Gastrocnemius medialis (tissue), 4 donors: ENCODE results near the gene RAD51B. TPM values are rescaled to one million over a fixed set of nuclear protein-coding genes. Genes with fewer than 3 reads are reported as not detected.

Experiments used
- ATAC-seq, 2 donors: fragments of 150-250 bp; one replicate each; pipeline ENCODE4 v1.9.1; 2016
- DNase-seq, 2 donors: peaks; one replicate each; pipeline ENCODE4 v3.0.0-alpha.2; 2019
- H3K27ac ChIP-seq, 4 donors: fragments of 200-600 bp; sonication (generic); 1 replicate in 1 of 4; 2 replicates in 3 of 4; pipeline ENCODE4 v1.5.1; 2016 to 2018; ENCODE audit warnings: mild to moderate bottlenecking in 2 of 4, moderate library complexity in 1 of 4
- H3K27me3 ChIP-seq, 3 donors: fragments of 200-600 bp; sonication (generic) in 2 of 3; 1 replicate in 1 of 3; 2 replicates in 2 of 3; pipeline versions ENCODE4 v1.5.1 to v1.6.0; 2016 to 2019; ENCODE audit warnings: mild to moderate bottlenecking in 1 of 3, moderate library complexity in 1 of 3
- H3K36me3 ChIP-seq, 2 donors: fragments of 200-600 bp; sonication (generic) in 1 of 2; one replicate each; pipeline ENCODE4 v1.5.1; 2017 to 2018
- H3K4me1 ChIP-seq, 2 donors: fragments of 200-600 bp; sonication (generic) in 1 of 2; one replicate each; pipeline ENCODE4 v1.5.1; 2016 to 2017; ENCODE audit warnings: mild to moderate bottlenecking in 2 of 2
- H3K4me3 ChIP-seq, 4 donors: fragments of 200-600 bp; sonication (generic) in 3 of 4; 1 replicate in 1 of 4; 2 replicates in 3 of 4; pipeline ENCODE4 v1.5.1; 2016 to 2019; ENCODE audit warnings: mild to moderate bottlenecking in 2 of 4
- H3K9me3 ChIP-seq, 3 donors: fragments of 200-600 bp; sonication (generic) in 2 of 3; 1 replicate in 1 of 3; 2 replicates in 2 of 3; pipeline ENCODE4 v1.5.1; 2016 to 2019
- CTCF ChIP-seq, 5 experiments: fragments of 450-650 bp in 3 of 5; fragments of 200-600 bp in 2 of 5; sonication (generic) in 2 of 5; IDR thresholded peaks in 4 of 5; conservative IDR thresholded peaks in 1 of 5; 1 replicate in 4 of 5; 2 replicates in 1 of 5; pipeline ENCODE4 v1.5.1; 2016 to 2019; ENCODE audit warnings: antibody characterized with exemption in 5 of 5, mild to moderate bottlenecking in 3 of 5, moderate library complexity in 3 of 5
- POLR2A ChIP-seq, 2 donors: fragments of 450-650 bp; IDR thresholded peaks; one replicate each; pipeline ENCODE4 v1.6.1; 2017; ENCODE audit warnings: antibody characterized with exemption in 2 of 2, mild to moderate bottlenecking in 2 of 2, moderate library complexity in 2 of 2
- in situ Hi-C, 4 donors: fragments of 200-750 bp; cut with MboI; loops; one replicate each; pipeline versions ENCODE4 v1.15.0 to v1.8.0; 2017; ENCODE audit warnings: low sequenced_read_pairs in 4 of 4
- intact Hi-C: fragments of 100-400 bp; cut with DNase I; formaldehyde crosslinking; loops from one replicate; pipeline ENCODE4 v1.15.1; 2023; ENCODE audit warnings: low total_unique reads
- total RNA-seq, 4 donors: library from RNA; depleted of rRNA; stranded (reverse); fragments of >200 nt; gene quantifications; one replicate each; pipeline versions ENCODE4 v1.1.0 to v1.2.3, GENCODE V29; 2016

The RAD51B gene
- total RNA-seq, 4 donors from 2014 or later = 1.6 to 3.3 (median 2.4) TPM

GRCh38 chr14:68203871-68204270, 384.3 kb downstream of the RAD51B start:
- no peaks in the 10 kb centered on the region for H3K9me3 ChIP-seq
- no peak for ATAC-seq
- no peak overlapping the region for H3K27ac ChIP-seq
- no peaks in the 10 kb centered on the region for H3K27me3 ChIP-seq
- intact Hi-C loops = no loop called here
- no peak for DNase-seq
- H3K36me3 ChIP-seq = no peaks in the 10 kb centered on the region
- H3K4me1 ChIP-seq = peaks cover 4 to 19% of the 10 kb centered on the region in 2 donors
- TF ChIP-seq POLR2A (IDR thresholded peaks at IDR 0.05) (no peak), CTCF (IDR thresholded peaks at IDR 0.05 in 4 of 5, conservative IDR thresholded peaks at IDR 0.05 in 1 of 5) (no peak)
- in situ Hi-C loops = no loop called here
- no peak overlapping the region for H3K4me3 ChIP-seq

DNA sequence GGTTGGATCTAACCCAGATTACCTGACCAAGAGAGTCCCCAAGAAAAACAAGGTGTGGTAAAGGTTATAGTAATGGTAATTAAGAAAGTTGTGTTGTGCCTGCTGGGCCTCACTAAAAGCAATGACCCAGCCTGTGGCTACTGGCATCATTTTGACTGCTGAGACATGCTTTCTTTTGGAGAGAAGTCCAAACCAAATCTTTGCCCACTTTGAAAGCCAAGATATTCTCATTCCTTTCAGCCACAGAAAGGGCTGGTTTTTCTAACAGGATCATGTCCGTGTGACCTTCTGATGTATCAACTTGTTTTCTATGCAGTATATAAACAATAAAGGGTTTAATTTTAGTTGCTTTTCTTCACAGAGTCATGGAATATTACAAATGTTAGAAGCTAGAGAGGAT, 388.6 kb downstream of the RAD51B start:
- Histone ChIP-seq H3K27ac (peak overlapping the region in 1 of 4 donors; percentile 2), H3K4me3 (no peak overlapping the region), H3K4me1 (peaks cover 22% of the 10 kb centered on the region in 2 donors), H3K9me3 (no peaks in the 10 kb centered on the region), H3K27me3 (no peaks in the 10 kb centered on the region), H3K36me3 (no peaks in the 10 kb centered on the region)
- intact Hi-C loops = no loop called here
- in situ Hi-C loops = no loop called here
- no peak for ATAC-seq
- no peak for TF ChIP-seq POLR2A (IDR thresholded peaks at IDR 0.05)
- DNase-seq = no peak

DNA sequence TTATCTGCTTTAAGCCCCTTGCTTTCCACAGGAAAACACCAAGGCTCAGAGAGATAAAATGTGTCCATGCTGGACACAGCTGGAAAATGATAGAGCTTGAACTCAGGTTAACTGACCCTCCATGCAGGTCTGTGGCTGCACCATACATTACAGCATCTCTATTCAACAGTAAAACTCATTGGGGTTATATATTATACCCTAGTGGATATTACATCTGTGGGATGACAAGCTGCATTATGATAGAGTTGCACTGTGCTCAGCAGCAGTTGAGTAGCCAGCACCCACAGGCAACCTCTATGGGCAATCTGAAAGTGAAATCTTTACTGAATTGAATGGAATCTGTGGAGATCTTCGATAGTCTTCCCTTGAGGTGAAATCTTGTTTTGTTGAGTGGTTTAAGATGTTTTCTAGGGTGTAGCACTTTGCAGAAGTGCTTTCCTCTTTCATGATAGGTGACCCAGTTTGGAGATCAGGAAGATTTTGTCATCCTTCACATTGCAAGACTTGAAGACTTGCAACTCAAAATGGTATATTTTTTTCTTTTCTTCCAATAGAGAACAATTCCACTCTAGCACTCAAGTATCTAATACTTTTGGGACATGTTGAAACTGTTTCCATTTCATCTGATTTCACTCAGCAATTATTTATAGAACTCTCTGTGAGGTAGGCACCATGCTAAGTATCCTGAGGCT, 389.2 kb downstream of the RAD51B start:
- ATAC-seq (no peak), DNase-seq (no peak)
- Histone ChIP-seq H3K36me3 (no peaks in the 10 kb centered on the region), H3K4me1 (peaks cover 22 to 23% of the 10 kb centered on the region in 2 donors), H3K4me3 (no peak overlapping the region), H3K27me3 (no peaks in the 10 kb centered on the region), H3K27ac (peak overlapping the region in 1 of 4 donors; percentile 2), H3K9me3 (no peaks in the 10 kb centered on the region)
- TF ChIP-seq CTCF (IDR thresholded peaks at IDR 0.05 in 4 of 5, conservative IDR thresholded peaks at IDR 0.05 in 1 of 5) (no peak), POLR2A (IDR thresholded peaks at IDR 0.05) (no peak)
- intact Hi-C loops = no loop called here
- in situ Hi-C loops = no loop called here

- H3K4me1 ChIP-seq = peaks cover 25 to 40% of the 10 kb centered on the region in 2 donors
- in situ Hi-C loops (no loop called here), intact Hi-C loops (no loop called here)
- no peaks in the 10 kb centered on the region for H3K9me3 ChIP-seq
- TF ChIP-seq CTCF (IDR thresholded peaks at IDR 0.05 in 4 of 5, conservative IDR thresholded peaks at IDR 0.05 in 1 of 5) (no peak), POLR2A (IDR thresholded peaks at IDR 0.05) (no peak)
- H3K36me3 ChIP-seq = no peaks in the 10 kb centered on the region
- H3K27ac ChIP-seq = peak overlapping the region; percentile 44 to 67 (median 64)
- ATAC-seq = peak; percentile 75 to 86
- H3K4me3 ChIP-seq = peak overlapping the region; percentile 0 to 38 (median 28)
- peak in 1 of 2 donors; percentile 14 for DNase-seq
- no peaks in the 10 kb centered on the region for H3K27me3 ChIP-seq
Observed at GRCh38 chr14:68210729-68211299, 391.2 kb downstream of the RAD51B start.

- peak overlapping the region; percentile 44 to 67 (median 64) for H3K27ac ChIP-seq
- in situ Hi-C loops = no loop called here
- DNase-seq = no peak
- peak overlapping the region in 1 of 4 donors; percentile 34 for H3K4me3 ChIP-seq
- no peak for TF ChIP-seq CTCF (IDR thresholded peaks at IDR 0.05 in 4 of 5, conservative IDR thresholded peaks at IDR 0.05 in 1 of 5)
- no peak for TF ChIP-seq POLR2A (IDR thresholded peaks at IDR 0.05)
- H3K4me1 ChIP-seq = peaks cover 25 to 40% of the 10 kb centered on the region in 2 donors
- no peaks in the 10 kb centered on the region for H3K27me3 ChIP-seq
- no peaks in the 10 kb centered on the region for H3K36me3 ChIP-seq
- H3K9me3 ChIP-seq = no peaks in the 10 kb centered on the region
- intact Hi-C loops = no loop called here
- no peak for ATAC-seq
Observed at GRCh38 chr14:68211421-68211820, 391.8 kb downstream of the RAD51B start.
